GM15510 (cell line): ENCODE data around the gene SPATA13.

Source experiments
- POLR2A ChIP-seq: IDR thresholded peaks from 3 replicates; pipeline ENCODE4 v1.6.1; 2011; ENCODE audit warnings: borderline replicate concordance; ENCODE audit not compliant: insufficient read length; ENCODE audit errors: extremely low read depth

SPATA13 gene

GRCh38 chr13:24133021-24133795 is 27.3 kb upstream of the SPATA13 start:
- TF ChIP-seq POLR2A: no peak

GRCh38 chr13:24134231-24134630 is 26.3 kb upstream of the SPATA13 start:
- no peak for TF ChIP-seq POLR2A

GRCh38 chr13:24134757-24135156 is 25.8 kb upstream of the SPATA13 start:
- no peak for TF ChIP-seq POLR2A

GRCh38 chr13:24135674-24136300 is 24.7 kb upstream of the SPATA13 start:
- TF ChIP-seq POLR2A: no peak

- TF ChIP-seq POLR2A: no peak
Observed at GRCh38 chr13:24138911-24139310, 21.6 kb upstream of the SPATA13 start.

DNA sequence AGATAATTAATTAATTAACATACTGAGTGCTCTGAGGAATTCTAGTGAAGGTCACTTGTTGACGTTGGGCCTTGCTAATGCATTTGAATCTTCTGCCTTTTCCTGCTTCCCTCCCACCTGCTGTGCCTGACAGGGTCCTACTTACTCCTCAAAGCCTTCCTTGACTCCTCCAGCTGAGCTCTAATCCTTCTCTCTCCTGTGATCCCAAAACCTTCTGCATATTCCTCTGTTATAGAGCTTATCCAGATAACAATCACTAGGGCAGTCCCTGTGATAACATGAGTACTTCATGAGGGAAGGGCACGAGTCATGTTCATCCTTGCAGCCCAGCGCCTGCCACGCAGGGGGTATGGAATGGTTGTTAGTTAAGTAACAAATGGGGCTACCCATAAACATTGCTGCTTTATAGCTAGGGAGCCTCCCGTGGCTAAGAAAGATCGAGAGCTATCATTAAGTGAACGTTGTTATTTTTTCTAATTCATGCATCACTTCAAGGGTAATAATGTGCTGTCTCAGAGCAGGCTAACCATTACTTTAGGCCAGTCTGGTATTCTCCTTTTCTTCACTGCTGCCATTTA is 19.1 kb upstream of the SPATA13 start:
- TF ChIP-seq POLR2A: no peak

GRCh38 chr13:24142453-24142852 is 18.1 kb upstream of the SPATA13 start:
- TF ChIP-seq POLR2A: no peak

- no peak for TF ChIP-seq POLR2A
Observed at GRCh38 chr13:24142886-24143285, 17.6 kb upstream of the SPATA13 start.

GRCh38 chr13:24145240-24145639 is 15.3 kb upstream of the SPATA13 start:
- no peak for TF ChIP-seq POLR2A

DNA sequence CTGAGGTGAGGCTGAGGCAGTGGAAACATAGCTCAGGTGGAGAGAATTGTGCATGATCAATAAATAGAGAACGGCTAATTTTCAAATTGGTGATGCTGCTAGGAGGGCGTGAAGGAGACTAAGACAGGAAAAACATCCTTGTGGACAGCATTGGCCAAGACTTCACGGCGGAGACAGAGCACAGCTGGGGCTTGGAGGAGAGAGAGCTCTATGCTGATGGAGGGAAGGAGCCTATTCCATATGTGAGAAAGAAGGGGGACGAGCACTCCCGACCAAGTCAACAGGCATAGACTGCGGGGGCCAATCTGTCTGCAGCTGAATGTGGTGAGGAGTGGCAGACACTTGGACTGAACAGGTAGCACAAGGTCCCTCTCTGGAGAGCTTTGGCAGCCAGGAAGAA is 14.8 kb upstream of the SPATA13 start:
- no peak for TF ChIP-seq POLR2A

DNA sequence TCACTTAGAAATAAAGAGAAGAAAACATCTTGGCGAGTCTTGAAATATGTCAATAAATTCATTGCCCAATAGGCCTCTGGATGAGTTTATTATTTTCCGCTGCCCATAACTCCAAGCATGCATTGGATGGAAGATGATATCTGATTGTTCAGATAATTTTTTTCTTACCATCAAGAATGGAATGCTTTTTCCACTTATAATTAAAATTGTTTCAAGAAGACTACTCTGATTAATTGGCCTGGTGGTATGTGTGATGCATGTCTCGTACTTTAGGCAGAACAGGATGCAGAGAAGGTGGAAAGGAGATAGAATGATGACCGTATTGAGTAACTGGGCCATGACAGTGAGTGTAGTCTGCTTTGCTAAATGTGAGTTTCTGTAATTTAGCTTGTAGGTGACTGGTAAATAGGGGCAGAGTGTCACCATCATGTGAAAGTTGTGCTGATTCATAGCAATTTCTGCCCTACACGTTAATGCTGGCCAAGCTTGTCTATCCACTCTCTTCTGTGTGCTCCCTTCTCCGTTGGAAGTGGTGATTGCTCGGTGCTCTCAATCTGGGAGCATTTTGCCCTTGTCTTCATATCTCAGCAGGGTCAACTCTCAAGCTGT is 13.5 kb upstream of the SPATA13 start:
- no peak for TF ChIP-seq POLR2A

GRCh38 chr13:24147570-24147963 is 13.0 kb upstream of the SPATA13 start:
- no peak for TF ChIP-seq POLR2A

DNA sequence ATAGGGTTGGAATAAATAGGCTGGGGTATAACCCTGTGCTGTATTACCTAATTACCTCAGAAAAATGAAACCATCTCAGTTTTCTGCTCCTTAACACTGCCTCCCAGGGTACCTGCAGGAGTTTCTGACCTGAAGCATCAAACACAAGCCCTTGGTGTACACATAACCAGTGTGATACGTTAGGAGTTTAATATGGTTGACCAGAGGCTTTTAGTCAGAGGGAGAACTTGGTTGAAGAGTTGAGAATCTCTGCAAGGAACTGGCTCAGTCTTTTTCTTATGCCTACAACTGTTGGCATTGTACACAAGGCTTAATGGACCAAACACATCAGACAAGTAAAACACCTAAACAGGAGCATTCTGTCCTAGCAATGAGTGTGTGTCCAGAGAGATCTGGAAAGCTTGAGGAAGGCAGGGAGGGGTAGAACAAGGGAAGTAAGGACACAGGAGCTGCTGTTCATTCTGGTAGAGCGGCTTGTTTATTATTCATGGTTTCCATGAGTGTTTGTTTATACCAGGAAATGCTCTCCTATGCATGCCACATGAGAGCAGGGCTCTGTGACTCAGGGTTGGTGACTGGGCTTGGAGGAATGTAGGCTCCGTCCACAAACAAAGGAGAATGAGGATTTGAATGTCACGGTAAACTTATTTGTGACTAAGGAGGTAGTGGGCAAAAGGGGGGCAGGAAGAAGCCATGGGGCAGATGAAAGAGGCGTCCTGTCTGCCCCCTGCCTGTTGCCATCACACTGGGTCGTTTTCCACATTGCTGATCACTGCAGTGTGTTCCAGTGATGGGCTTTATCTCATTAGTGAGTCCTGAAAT is 11.9 kb upstream of the SPATA13 start:
- TF ChIP-seq POLR2A: no peak

- TF ChIP-seq POLR2A: no peak
Observed at GRCh38 chr13:24149246-24150032, 11.1 kb upstream of the SPATA13 start.
